ENCODE results near the gene TSGA10. TPM values are rescaled to one million over a fixed set of nuclear protein-coding genes. Genes with fewer than 3 reads are reported as not detected.
"Not testable (repeated sequence)": the region's sequence is repeated elsewhere in the genome, so short reads cannot be mapped to it uniquely, and the experiment has no call there.

TSGA10 gene
- polyA plus RNA-seq, 1 donor from 2014 or later = 19.7 TPM

DNA sequence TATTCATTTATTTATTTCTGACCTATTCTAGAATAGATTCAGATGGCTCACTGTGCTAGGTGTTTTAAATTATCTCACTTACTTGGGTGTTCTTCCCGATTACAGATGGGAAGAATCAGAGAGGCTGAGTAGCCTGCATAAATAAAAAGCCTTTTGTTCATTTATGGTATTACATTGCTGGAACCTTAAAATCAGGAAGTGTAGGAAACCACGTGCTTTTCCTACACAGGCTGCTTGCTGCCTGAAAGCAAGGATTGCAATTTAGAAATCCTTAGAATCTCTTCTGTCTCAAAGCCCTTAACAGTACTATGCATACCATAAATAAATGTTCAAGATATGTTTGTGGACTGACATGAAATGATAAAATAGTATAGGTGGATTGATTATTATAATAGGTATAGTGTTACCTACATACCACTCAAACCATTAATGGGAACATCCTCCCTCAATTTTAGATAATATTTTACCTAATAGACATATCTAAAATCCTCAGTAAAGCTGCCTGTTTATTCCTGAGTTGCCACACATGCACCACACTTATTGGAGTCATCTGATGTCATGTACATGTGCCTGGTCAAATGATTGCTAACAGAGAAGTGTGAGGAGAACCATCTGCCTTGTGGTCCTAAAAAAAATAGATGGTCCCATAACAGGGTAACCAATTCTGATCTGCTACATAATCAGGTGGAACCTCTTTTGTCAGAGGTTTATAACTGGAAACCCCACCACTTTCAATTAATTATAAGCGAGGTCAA, 86.7 kb downstream of the TSGA10 start:
- Mint-ChIP-seq H3K4me3 (no peak overlapping the region), H3K4me1 (no peaks in the 10 kb centered on the region), H3K9me3 (no peaks in the 10 kb centered on the region), H3K27me3 (no peaks in the 10 kb centered on the region), H3K27ac (no peak overlapping the region), H3K36me3 (peaks cover 2% of the 10 kb centered on the region)

DNA sequence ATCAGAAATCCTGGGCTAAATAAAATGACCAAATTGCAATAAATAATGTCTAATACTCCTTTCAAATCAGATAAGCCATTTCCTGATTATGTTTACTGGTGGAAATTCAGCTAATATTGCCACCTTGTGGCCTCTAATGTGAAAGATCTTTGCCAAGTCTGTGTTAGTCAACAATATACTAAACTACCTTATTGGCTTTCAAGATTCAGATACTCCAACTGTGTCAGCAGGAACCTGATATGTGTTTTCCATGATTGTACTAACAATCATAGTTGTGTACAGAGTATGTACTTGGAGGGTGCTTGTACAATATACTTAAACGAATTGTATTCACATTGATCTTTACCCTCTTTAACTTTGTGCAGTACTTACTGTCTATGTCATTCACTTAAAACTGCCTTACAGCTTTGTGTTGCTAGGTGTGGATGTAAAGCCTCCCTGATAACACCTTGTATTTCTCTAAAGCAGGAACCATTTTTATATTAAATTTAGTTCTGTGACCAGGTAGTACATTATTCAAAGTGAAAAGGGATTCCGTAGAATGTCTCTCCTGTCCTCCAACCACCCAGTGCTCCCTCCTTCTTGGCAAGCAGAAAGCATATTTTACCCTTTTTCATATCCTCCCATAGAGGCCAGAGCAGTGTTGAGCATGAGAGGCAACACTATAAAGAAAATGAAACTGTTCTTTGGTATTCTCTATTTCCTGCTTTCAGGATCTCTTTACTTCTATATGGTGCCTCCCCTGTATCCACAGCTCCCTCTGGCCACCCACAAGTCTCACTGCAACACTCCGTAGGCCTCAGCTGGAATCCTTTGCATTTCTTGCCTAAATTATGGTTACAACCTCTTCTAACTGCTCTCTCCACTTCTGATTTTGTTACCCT, 88.4 kb downstream of the TSGA10 start:
- H3K27ac Mint-ChIP-seq = no peak overlapping the region
- H3K4me1 Mint-ChIP-seq = no peaks in the 10 kb centered on the region
- no peak overlapping the region for H3K4me3 Mint-ChIP-seq
- no peaks in the 10 kb centered on the region for H3K36me3 Mint-ChIP-seq
- H3K9me3 Mint-ChIP-seq = no peaks in the 10 kb centered on the region
- no peaks in the 10 kb centered on the region for H3K27me3 Mint-ChIP-seq

DNA sequence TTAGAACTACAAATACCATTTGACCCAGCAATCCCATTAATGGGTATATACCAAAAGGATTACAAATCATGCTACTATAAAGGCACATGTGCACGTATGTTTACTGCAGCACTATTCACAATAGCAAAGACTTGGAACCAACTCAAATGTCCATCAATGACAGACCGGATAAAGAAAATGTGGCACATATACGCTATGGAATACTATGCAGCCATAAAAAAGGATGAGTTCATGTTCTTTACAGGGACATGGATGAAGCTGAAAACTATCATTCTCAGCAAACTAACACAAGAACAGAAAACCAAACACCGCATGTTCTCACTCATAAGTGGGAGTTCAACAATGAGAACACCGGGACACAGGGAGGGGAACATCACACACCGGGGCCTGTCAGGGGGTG, 105.6 kb downstream of the TSGA10 start:
- not testable (repeated sequence) for H3K27ac Mint-ChIP-seq, H3K4me1 Mint-ChIP-seq, H3K4me3 Mint-ChIP-seq, H3K9me3 Mint-ChIP-seq, H3K27me3 Mint-ChIP-seq, H3K36me3 Mint-ChIP-seq

DNA sequence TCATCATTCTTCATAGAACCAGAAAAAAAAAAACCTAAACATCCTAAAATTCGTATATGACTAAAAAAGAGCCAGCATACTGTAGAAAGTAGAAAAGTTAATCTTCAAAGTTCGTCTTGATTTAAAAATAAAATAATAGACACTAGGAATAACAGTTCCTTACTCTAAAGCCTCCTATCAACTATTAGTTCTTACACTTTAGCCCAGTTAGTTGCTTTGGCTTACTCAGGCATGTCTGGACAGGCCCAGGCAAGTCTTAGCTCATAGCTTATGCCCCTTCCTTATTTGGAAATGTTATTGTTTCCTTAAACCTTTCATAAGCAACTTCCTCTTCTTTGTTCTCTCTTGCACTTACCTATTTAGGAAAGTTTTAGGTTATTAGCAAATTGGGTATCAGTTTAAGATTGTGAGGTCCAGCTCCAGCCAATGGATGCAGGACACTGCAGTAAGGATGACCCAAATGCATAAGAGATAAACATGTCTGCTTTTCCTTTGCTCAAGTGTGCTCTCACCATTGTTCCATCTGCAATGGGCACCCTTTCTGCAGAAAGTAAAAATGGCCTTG, 113.9 kb downstream of the TSGA10 start:
- H3K4me3 Mint-ChIP-seq, H3K27me3 Mint-ChIP-seq, H3K27ac Mint-ChIP-seq, H3K36me3 Mint-ChIP-seq: not testable (repeated sequence)
- H3K4me1 Mint-ChIP-seq = peaks cover 0 to 11% (median 0%) of the 10 kb centered on the region in 3 donors
- peaks cover 7 to 15% (median 10%) of the 10 kb centered on the region in 3 donors for H3K9me3 Mint-ChIP-seq

DNA sequence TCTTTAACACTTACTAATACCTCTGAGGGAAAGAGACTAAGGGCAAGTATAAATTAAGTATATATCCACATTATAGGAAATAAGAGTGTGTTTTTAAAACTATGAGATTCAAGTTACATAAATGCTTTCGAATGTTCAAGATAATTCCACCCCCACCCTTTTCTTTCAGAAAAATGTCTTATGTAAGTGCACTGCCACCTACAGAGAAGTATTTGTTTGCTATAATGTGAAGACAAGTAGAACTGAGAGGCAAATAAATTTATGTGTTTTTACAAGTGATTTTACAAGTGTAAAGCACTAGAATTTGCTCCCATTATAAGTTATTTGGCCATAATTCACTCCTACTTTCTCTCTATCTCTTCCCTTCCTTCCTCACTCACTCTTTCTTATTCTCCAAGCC, 118.8 kb downstream of the TSGA10 start:
- Mint-ChIP-seq H3K27me3 (peaks cover 2% of the 10 kb centered on the region), H3K4me1 (peaks cover 0 to 8% (median 0%) of the 10 kb centered on the region in 3 donors), H3K9me3 (peaks cover 3 to 7% (median 4%) of the 10 kb centered on the region in 3 donors), H3K4me3 (no peak overlapping the region), H3K36me3 (peaks cover 2% of the 10 kb centered on the region), H3K27ac (no peak overlapping the region)

DNA sequence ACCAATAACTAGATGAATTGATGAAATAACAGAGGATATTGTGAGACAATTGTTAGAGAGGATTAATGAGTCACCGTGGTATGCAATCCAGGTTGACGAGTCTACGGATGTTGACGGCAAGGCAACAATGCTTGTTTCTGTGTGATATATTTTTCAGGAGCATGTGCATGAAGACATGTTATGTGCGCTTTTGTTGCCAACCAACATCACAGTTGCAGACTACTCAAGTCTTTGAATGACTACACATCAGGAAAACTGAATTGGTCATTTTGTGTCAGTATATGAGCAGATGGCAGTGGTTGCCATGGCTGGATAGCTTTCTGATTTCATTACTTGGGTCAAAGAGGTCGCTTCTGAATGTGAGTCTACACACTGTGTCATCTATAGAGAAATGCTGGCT, 122.0 kb downstream of the TSGA10 start:
- no peak overlapping the region for H3K4me3 Mint-ChIP-seq
- no peaks in the 10 kb centered on the region for H3K4me1 Mint-ChIP-seq

DNA sequence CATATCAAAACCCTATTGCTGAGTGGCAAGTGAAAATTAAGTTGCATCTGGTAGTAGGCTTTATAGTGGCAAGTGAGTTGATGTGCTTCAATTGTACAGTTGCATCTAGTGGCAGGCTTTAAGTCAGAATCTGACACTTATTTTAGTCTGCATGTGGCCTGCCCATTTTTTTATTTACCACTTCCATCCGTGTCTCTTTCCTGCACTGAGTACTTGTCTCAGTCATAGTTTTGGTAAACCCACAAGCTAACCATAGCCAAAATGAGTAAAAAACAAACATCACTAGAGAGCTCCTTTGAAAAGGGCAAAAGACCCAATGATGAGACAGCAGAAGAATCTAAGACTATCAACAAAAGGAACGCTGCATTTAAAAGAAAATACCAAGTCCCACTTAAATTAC, 122.7 kb downstream of the TSGA10 start:
- no peak overlapping the region for H3K27ac Mint-ChIP-seq
- H3K9me3 Mint-ChIP-seq = peaks cover 0 to 1% (median 0%) of the 10 kb centered on the region in 3 donors
- no peak overlapping the region for H3K4me3 Mint-ChIP-seq

More for the DNA sequence above, 122.0 kb downstream of the TSGA10 start:
- H3K9me3 Mint-ChIP-seq = no peaks in the 10 kb centered on the region
- H3K27me3 Mint-ChIP-seq = no peaks in the 10 kb centered on the region
- peaks cover 3% of the 10 kb centered on the region for H3K36me3 Mint-ChIP-seq
- no peak overlapping the region for H3K27ac Mint-ChIP-seq

DNA sequence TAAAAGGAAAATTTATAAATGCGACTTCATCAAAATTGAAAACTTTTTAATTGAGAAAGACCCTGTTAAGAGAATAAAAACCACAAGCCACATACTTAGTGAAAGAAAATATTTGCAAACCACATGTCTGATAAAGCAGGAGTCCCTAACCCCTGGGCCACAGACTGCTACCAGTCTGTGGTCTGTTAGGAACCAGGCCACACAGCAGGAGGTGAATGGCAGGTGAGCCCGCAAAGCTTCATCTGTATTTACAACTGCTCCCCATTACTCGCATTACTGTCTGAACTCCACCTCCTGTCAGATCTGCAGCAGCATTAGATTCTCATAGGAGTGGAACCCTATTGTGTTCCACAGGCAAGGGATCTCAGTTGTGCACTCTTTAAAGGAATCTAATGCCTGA, 123.3 kb downstream of the TSGA10 start:
- Mint-ChIP-seq H3K4me1 (no peaks in the 10 kb centered on the region), H3K36me3 (peaks cover 1% of the 10 kb centered on the region), H3K9me3 (peaks cover 0 to 1% (median 0%) of the 10 kb centered on the region in 3 donors), H3K27me3 (no peaks in the 10 kb centered on the region), H3K27ac (no peak overlapping the region), H3K4me3 (no peak overlapping the region)

More for the DNA sequence above, 122.7 kb downstream of the TSGA10 start:
- Mint-ChIP-seq H3K27me3 (no peaks in the 10 kb centered on the region), H3K36me3 (peaks cover 2% of the 10 kb centered on the region), H3K4me1 (no peaks in the 10 kb centered on the region)

DNA sequence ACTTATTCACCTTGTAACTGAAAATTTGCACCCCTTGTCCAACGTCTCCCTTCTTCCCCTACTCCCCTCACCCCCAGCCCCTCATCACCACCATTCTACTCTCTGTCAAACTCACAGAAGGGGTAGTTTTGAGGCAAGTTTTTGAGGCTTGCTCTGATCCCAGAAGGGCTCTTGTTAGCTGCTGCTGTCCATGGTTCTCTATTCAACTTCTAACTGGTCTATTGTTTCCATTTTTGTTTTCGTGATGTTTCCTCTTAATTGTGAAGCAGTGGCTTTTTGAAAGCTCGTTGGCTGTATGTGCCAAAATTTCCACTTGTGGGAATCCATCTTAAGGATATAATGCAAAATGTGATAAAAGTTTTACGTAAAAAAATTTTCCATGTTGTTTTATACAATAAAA, 126.2 kb downstream of the TSGA10 start:
- Mint-ChIP-seq H3K36me3 (peaks cover 1% of the 10 kb centered on the region), H3K4me3 (no peak overlapping the region), H3K9me3 (peaks cover 3 to 11% (median 10%) of the 10 kb centered on the region in 3 donors), H3K27ac (no peak overlapping the region), H3K4me1 (no peaks in the 10 kb centered on the region), H3K27me3 (no peaks in the 10 kb centered on the region)

DNA sequence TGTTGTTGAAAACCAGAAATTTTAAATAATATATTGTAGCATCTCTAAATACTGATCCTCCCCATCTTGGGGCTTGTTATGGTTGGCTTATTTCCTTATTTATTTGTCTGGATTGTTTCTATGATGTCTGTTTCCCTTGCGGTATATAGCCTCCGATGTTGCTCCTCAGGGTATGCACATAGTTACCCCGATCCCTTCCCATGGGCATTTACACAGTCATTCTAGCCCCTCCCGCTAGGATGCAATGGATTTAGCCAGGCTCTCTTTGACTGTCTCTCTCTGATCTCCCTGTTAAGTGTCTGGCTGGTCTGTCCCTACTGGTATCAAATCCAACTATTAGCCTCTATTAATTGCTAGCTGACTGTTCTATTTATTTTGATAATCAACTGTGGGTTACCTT, 126.9 kb downstream of the TSGA10 start:
- H3K4me3 Mint-ChIP-seq = no peak overlapping the region

DNA sequence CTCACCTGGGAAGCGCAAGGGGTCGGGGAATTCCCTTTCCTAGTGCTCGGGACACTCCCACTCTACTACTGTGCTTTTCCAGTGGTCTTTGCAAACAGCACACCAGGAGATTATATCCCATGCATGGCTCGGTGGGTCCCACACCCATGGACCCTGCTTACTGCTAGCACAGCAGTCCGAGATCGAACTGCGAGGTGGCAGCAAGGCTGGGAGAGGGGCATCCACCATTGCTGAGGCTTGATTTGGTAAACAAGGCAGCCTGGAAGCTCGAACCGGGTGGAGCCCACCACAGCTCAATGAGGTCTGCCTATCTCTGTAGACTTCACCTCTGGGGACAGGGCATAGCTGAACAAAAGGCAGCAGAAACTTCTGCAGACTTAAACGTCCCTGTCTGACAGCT, 154.0 kb downstream of the TSGA10 start:
- peaks cover 2 to 22% (median 14%) of the 10 kb centered on the region in 3 donors for H3K9me3 Mint-ChIP-seq
- H3K4me1 Mint-ChIP-seq = no peaks in the 10 kb centered on the region
- H3K27ac Mint-ChIP-seq = no peak overlapping the region
- H3K4me3 Mint-ChIP-seq = no peak overlapping the region
- H3K36me3 Mint-ChIP-seq = peaks cover 7% of the 10 kb centered on the region
- H3K27me3 Mint-ChIP-seq = peaks cover 5% of the 10 kb centered on the region

More for the DNA sequence above, 126.9 kb downstream of the TSGA10 start:
- H3K27me3 Mint-ChIP-seq = no peaks in the 10 kb centered on the region
- H3K4me1 Mint-ChIP-seq = no peaks in the 10 kb centered on the region
- H3K36me3 Mint-ChIP-seq = peaks cover 1% of the 10 kb centered on the region
- peaks cover 3 to 11% (median 10%) of the 10 kb centered on the region in 3 donors for H3K9me3 Mint-ChIP-seq
- H3K27ac Mint-ChIP-seq = no peak overlapping the region

DNA sequence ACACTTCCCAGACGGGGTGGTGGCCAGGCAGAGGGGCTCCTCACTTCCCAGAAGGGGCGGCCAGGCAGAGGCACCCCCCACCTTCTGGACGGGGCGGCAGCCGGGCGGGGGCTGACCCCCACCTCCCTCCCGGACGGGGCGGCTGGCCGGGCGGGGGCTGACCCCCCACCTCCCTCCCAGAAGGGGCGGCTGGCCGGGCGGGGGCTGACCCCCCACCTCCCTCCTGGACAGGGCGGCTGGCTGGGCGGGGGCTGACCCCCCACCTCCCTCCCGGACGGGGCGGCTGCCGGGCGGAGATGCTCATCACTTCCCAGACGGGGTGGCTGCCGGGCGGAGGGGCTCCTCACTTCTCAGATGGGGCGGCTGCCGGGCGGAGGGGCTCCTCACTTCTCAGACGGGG, 166.0 kb downstream of the TSGA10 start:
- H3K36me3 Mint-ChIP-seq, H3K9me3 Mint-ChIP-seq, H3K27ac Mint-ChIP-seq, H3K27me3 Mint-ChIP-seq, H3K4me3 Mint-ChIP-seq, H3K4me1 Mint-ChIP-seq: not testable (repeated sequence)

DNA sequence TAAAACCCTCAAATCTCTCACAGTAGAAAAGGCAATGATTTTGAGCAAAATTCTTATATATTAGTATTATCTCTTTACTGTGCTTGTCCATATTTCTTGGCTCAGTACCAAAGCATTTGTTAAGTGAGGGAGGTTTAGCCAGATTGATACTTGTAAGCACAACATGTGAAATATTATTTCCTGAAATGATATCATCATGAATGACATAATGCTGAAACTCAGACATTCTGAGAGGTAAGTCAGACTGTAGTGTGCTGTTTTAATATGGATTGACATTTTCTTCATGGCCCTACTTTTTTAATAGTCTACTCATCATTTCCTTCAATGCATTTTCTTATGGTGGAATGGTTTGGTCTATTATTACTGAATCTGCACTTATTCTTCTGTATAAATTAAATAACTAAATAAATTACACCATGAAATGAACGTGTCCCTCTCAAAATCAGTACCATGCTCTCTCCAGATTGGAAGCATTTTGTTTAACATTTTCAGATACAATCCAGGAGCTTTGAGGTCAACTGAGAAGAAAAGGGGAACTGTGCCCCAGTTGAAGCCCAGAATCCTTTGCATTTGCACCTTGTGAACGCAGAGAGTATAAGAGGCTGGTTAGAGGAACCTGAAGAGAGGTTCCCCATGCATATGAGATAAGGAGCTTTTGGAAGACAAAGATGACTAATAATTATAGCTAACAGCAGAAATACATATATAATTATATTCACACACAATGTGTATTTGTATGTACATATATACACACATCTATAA, 168.7 kb downstream of the TSGA10 start:
- H3K27me3 Mint-ChIP-seq = peaks cover 2% of the 10 kb centered on the region
- no peaks in the 10 kb centered on the region for H3K4me1 Mint-ChIP-seq
- no peak overlapping the region for H3K27ac Mint-ChIP-seq
- no peak overlapping the region for H3K4me3 Mint-ChIP-seq
- no peaks in the 10 kb centered on the region for H3K9me3 Mint-ChIP-seq
- no peaks in the 10 kb centered on the region for H3K36me3 Mint-ChIP-seq

DNA sequence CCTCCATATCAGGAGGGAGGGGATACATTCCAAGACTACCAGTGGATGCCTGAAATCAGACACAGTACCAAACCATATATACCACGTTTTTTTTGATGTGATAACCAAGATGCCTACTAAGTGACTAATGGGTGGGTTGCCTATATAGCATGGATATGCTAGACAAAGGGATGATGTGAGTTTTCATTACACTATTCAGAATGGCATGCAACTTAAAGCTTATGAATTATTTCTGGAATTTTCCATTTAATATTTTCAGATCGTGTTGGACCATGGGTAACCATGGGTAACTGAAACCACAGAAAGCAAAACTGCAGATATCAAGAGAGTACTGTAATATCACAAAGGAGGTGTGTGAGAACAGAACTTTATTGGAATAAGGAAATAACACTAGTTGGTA, 179.1 kb downstream of the TSGA10 start:
- peaks cover 5% of the 10 kb centered on the region for H3K36me3 Mint-ChIP-seq
- H3K4me1 Mint-ChIP-seq = no peaks in the 10 kb centered on the region
- no peak overlapping the region for H3K4me3 Mint-ChIP-seq
- H3K27me3 Mint-ChIP-seq = peaks cover 3% of the 10 kb centered on the region
- H3K9me3 Mint-ChIP-seq = peaks cover 7 to 37% (median 21%) of the 10 kb centered on the region in 3 donors
- no peak overlapping the region for H3K27ac Mint-ChIP-seq
